Fibroblast of skin of scalp (primary cell): Measurements from ENCODE around the gene PPARG.

ENCODE experiments used
- DNase-seq: peaks from one replicate; pipeline ENCODE4 v3.0.0-alpha.2; 2013

PPARG gene

DNA sequence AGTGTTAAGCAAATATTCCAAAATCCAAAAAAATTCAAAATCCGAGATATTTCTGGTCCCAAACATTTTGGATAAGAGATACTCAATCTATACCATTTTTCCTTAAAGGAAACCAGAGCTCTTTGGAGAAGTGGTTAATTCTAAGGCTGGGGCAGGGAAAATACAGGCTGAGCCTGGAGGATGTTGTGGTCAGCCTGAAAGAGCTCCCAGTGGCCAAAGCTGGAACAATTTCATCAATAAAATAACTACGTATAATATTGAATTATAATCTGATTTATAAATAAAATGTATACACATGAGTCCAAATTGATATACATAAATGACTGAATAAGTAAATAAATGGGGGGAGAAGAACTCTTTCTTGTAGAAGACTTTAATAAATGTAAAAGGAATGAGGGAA, 24.6 kb downstream of the PPARG start:
- DNase-seq: no peak

DNA sequence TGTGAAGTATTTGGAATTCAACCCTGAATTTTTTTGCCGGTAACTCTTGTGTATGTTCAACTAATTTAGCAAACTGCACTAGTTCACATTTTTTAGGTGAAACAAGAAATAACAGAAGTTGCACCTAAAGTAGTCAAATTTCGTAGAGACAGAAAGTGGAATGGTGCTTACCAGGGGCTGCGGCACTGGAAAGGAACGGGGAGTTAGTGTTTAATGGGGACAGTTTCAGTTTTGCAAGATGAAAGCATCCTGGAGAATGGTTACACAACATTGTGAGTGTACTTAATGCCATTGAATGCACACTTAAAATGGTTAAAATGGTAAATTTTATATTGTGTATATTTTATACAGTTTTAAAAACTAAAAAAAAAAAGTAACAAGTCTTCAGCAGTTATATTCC, 27.4 kb downstream of the PPARG start:
- DNase-seq: no peak

GRCh38 chr3:12316729-12317351, 28.0 kb downstream of the PPARG start:
- DNase-seq: no peak

GRCh38 chr3:12317914-12318313, 29.0 kb downstream of the PPARG start:
- no peak for DNase-seq

DNA sequence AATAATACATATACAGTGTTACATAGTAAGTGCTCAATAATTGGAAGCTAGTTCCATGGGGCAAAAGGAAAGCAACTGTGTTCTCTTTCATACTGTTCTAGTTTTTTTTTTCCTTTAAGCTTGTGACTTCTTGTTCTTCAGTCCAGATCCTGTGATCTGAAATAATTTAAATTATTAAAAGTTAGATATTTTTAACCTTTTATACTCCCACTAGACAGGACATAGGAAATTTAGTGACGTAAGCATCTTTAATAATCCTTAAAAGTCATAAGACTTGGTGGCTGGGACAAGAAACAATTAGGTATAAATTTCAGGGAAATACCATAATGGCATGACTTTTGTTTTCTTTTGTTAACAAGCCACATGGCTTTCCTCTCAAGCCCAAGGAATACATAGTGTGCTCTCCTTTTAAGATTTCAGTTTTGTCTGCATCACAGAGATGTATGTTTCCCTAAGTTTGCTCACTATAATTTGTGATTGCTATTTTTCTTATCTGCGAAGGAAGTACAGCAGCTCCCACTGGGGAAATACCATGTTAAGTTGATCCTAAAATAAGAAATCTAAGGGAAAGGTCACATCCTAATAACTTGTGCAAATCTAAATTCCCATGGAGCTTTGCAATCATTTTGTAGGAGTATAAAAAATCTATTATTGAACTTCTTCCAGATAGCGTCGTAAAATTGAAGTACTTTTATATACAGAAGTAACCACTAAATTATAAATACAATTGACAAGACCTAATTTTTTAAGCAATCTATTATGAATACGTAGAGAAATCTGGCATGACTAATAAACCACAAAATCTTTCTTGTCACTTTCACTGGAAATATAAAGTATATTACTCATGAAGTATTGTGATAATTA, 30.1 kb downstream of the PPARG start:
- no peak for DNase-seq

- no peak for DNase-seq
Measured at GRCh38 chr3:12321015-12321414, 32.1 kb downstream of the PPARG start.

- DNase-seq: no peak
Measured at GRCh38 chr3:12323237-12323636, 34.4 kb downstream of the PPARG start.

GRCh38 chr3:12325586-12326515, 37.0 kb downstream of the PPARG start:
- no peak for DNase-seq

GRCh38 chr3:12327021-12327420, 38.2 kb downstream of the PPARG start:
- no peak for DNase-seq

- DNase-seq: no peak
Measured at GRCh38 chr3:12328132-12328836, 39.4 kb downstream of the PPARG start.

- DNase-seq: no peak
Measured at GRCh38 chr3:12328837-12329462, 40.1 kb downstream of the PPARG start.

DNA sequence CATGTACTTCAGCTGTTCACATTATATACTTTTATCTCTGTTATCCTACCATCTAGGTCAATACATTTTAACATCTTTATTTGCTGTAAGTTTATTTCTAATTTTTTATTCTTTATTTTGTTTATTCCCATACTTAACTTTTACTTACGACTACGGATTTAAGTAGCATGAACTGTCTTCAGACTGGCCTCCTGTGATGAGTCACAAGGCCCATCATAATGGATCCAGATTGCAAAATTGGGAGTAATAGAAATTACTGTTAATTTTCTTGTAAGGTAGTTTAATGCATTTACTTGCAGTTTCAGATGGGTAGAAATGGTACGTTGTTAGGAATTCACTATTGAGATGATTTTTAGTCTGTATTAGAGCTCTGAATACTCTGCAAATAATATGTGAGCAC, 45.9 kb downstream of the PPARG start:
- DNase-seq: no peak

- DNase-seq: no peak
Measured at GRCh38 chr3:12335421-12335820, 46.6 kb downstream of the PPARG start.

DNA sequence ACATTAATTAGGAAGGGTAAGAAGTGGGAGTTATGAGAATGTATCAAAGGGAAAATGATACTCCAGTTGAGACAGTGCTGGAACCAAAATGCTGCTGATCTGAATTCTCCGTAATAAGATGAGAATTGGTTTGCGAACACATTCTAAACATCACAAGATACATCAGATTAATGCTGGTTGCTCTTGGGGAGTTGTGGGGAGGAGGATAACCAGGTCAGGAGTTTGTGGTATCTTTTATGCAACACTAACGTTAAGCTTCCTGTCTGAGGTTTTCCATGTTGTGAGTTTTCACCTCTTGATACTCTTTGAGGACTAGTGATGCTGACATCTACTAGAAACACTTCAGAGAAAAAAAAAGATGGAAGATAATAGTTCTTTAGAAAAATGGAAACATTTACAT, 47.2 kb downstream of the PPARG start:
- DNase-seq: no peak

DNA sequence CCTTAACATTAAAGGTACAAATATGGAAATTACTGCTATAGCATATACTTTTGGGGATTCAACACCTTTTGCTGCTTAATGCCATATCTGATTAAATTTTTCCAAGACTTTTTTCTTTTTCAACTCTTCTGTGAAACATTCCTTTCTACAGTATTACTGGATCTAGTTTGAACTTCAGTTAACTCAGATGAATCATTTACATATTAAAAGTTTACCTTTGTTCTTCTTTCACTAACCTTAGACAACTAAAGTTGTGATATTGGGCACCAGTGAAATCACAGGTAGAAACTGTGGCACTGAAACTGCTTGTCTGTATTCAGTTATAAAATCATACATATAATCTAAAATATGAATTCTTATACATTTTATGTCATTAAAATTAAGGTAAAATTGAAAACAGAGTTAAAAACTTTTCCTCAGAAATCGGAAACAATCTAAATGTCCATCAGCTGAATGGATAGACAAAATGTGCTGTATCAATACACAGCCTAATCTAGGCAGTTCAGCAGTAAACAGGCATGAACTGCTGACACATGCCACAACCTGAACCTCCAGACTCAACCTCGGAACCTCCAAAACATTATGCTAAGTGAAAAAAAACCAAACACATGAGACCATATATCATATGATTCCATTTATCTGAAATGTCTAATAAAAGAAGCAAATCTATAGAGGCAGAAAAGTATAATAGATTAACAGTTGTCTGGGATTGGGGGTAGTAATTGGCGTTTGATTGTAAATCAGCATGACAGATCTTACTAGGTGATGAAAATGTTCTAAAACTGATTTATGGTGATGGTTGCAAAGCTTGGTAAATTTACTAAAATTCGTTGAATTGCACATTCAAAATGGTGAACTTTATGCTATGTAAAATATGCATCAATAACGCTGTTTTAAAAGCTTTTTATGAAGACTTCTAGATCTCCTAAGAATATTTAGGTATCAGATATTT, 50.0 kb downstream of the PPARG start:
- DNase-seq: no peak

GRCh38 chr3:12339701-12340480, 51.0 kb downstream of the PPARG start:
- no peak for DNase-seq

DNA sequence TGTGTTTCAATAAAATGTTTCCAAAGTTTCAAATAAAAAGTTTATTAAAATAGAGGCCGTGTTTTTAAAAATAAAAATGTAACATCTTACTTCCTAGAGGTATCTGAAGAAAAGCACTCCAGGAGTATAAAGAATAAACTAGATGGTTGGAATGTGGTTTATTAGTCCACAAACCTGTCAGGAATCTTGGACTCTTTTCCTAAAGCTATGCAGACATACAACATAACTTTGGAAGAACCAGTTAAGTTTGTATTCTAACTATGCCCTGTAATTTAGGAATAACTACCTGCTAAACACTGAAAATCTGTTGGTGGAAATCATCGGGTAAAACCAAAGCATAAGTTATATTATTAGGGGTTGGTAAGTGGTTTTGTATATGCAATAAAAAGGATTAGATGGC, 51.6 kb downstream of the PPARG start:
- DNase-seq: no peak

GRCh38 chr3:12342151-12342550, 53.3 kb downstream of the PPARG start:
- no peak for DNase-seq

DNA sequence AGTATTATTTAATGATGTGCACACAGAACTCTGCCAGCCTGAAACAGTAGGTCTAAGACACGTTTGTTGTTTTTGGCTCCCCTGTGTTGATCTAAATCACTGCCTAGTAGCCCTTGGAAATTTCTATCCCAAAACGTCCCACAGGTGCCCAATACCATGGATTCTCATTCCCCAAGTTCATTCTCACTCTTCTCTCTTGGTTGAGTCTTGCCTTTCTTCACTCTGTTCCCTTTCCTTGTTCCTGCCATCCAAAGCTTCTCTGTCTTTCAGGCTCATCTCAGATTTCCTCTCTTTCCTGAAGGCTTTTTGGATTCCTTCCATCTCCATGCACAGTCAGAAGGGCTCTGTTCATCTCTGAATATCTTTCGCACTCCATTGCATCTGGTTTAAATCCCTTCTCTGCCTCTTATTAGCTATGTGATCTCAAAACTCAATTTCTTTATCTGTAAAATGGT, 54.2 kb downstream of the PPARG start:
- DNase-seq: no peak

DNA sequence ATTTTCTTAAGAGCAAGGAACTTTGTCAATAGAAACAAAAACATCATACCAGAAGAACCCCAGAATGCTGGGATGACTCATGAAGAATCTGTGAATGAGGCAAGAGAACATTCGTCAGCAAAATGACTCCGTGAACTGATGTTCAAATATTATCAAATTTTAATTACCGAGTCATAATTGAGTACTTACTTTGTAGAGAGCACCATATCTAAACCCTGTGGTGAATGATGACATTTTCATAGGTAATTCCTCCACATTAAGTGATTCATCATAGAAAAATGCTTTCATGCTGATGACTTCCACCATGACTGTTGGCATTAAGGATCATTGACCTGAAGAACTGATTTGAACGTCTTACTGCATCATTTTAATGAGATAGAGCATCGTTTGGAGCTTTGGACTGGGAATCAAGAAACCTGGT, 56.3 kb downstream of the PPARG start:
- peak; percentile 29 for DNase-seq
